ENCODE data around the gene SPAG16.
"Not testable (repeated sequence)": the region's sequence is repeated elsewhere in the genome, so short reads cannot be mapped to it uniquely, and the experiment has no call there.

SPAG16 gene

DNA sequence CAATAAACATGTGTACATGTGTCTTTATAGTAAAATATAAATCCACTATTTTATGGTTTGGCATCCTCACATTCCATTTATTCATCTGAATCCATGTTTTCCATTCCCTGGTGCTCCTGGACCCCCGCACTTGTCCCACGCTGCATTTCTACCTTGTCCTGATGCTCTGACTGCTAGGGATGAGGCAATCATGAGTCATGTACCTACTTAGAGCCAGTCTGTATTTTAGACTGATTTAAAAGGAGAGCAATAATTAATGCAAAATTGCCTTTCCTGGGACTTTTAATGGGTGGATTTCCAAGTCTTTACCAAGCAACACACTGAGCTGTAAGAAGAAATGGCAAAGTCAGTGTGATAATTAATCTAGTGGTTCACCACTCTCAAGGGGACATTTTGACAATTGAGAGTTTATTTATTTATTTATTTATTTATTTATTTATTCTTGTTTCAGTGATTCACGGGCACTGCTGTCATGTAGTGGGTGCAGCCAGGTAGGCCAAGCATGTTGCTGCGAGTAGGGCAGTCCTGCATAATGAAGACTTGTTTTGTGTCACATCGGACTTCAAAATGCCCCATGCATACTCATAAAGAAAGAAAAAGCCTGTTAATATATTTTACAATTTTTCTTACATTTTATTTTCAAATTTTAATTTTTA is 707.3 kb downstream of the SPAG16 start:
- DNase-seq (ENCODE audit: low read depth in 2 of 3, low spot score in 1 of 3): no peak

DNA sequence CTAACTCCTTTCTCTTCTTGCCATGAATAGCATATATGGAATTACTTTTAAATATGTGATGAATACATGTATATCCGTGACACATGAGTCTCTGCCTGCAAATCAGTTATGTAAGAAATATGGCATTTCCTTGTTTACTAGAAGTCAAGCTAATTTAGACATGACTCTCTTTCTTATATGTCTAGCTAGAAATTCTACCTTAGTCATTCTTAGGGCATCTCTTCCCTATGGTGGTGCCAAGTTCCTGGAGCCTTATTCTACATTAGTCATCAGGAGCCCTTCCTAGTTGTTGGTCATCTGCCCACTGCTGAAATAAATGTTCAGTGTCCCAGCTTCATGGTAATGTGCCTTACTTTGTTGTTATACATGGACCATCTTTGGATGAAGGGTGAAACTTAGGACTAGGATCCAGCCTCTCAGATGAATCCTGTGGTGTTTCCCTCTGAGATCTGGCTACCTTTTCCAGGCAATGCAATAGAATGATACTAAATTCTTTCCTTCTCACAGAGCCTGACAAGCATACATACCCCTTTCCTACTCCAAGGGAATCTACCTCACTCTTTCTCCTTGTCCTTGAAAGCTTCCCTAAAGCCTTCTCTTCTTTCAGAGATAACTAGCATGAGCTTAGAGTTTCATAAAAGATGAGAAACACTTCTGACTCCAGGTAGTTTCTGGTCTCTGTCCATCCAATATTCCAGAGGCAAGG is 711.3 kb downstream of the SPAG16 start:
- DNase-seq (ENCODE audit: low read depth in 2 of 3, low spot score in 1 of 3): no peak

DNA sequence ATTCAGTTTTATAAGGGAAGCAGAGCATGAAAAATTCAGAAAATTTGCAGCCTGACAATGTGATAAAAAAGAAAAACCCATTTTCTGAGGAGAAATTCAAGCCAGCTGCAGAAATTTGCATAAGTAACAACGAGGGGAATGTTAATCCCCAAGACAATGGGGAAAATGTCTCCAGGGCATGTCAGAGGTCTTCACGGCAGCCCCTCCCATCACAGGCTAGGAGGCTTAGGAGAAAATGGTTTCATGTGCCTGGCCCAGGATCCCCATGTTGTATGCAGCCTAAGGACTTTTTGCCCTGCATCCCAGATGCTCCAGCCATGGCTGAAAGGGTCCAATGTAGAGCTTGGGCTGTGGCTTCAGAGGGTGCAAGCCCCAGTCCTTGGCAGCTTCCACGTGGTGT is 714.7 kb downstream of the SPAG16 start:
- DNase-seq (ENCODE audit: low read depth in 2 of 3, low spot score in 1 of 3): not testable (repeated sequence)

DNA sequence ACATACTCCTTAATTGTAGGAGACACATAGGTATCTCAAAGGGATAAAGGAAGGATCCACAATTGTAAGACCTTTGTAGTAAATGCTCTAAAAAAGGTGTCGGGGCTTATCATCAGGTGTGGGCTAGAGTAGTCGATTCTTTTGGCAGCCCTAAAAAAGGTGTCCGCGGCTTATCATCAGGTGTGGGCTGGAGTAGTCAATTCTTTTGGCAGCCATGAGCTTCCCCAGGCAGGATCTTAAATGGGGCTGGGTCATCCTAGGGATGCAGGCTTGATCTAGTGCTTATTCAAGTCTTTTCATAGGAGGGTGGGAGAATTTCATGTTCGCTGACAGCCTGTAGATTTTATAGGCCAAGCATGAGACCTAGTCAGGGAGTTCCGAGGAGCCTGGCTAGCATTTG is 720.2 kb downstream of the SPAG16 start:
- no peak for DNase-seq (ENCODE audit: low read depth in 2 of 3, low spot score in 1 of 3)

DNA sequence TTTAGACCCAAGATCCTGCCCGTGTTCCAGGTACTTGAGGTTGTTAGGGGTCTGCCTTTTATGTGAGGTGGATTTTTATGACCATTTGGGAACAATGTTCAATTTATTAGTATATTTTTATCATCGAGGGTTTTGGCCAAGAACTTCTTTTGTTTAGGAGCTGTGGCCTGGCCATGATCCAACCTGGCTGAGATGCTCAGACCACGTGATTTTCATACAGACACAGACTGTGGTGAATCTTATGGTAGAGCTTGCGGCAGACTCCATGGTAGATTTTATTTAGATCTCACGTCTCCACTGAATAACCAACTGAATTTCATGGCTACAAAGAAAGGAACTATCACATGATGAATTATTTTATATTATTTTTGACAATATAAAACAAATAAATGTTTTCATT is 721.1 kb downstream of the SPAG16 start:
- no peak for DNase-seq (ENCODE audit: low read depth in 2 of 3, low spot score in 1 of 3)

DNA sequence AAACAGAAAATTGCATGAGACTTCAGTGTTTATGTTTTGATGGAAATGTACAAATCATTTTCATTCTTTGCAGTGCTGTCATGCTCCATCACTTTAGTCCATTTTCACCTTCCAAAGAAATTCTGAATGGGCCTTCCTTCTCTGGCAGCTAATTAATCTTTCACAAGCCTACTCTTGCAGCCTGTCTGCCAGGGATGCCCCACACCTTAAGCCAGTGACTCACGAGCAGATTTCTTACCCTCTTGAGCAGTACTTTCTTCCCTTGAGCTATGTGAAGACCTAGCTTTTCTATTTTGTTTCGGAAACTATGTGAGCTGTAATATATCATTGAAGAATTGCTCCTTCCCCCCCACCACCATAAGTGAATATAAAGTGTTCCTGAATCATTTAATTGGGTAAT is 722.3 kb downstream of the SPAG16 start:
- no peak for DNase-seq (ENCODE audit: low read depth in 2 of 3, low spot score in 1 of 3)

DNA sequence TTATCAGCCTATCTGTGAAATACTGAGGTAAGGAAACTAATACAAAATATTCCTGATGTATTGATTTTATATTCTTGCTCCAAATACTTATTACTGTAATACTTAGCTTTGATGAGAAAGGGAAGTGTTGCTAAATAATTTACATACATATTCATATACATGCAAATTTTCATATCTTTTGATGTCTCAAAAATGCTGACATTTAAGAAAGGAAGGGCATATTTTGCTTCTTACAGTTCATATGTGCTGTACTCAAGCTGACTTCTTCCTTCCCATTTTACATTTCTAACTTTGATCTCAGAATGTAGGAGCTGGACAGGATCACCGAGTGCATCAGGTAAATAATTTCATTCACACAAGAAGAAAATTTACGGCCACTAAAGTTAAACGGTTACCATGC is 727.4 kb downstream of the SPAG16 start:
- DNase-seq (ENCODE audit: low read depth in 2 of 3, low spot score in 1 of 3): no peak

DNA sequence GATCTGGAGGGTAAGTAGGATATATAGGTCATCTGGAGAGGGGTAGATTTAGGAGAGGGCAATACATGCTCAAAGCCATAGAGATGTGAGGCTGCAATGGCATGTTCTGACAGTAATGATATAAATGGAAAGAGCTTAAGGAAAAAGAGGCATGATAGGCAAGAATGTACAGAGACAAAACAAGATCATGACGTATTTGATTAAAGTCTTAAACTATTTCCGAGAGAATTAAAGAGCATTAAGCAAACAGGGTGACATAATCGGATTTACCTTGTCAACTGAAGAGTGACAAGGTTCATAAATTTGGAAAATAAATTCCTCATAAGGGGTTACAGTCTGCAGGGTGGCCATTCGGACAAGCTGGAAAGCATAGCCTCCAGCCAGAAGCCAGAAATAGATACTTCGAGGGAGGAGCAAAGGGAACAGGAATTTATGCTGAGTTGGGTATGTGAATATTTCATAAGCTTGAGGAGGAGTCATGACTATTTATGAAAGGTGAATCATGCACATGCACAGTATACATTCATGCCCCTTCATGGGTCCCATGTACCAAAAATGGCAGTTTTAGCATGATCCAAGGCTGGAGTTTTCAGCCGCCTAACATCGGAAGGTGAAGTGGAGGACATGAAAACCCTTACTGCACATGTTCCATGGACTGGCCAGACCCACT is 730.4 kb downstream of the SPAG16 start:
- no peak for DNase-seq (ENCODE audit: low read depth in 2 of 3, low spot score in 1 of 3)

DNA sequence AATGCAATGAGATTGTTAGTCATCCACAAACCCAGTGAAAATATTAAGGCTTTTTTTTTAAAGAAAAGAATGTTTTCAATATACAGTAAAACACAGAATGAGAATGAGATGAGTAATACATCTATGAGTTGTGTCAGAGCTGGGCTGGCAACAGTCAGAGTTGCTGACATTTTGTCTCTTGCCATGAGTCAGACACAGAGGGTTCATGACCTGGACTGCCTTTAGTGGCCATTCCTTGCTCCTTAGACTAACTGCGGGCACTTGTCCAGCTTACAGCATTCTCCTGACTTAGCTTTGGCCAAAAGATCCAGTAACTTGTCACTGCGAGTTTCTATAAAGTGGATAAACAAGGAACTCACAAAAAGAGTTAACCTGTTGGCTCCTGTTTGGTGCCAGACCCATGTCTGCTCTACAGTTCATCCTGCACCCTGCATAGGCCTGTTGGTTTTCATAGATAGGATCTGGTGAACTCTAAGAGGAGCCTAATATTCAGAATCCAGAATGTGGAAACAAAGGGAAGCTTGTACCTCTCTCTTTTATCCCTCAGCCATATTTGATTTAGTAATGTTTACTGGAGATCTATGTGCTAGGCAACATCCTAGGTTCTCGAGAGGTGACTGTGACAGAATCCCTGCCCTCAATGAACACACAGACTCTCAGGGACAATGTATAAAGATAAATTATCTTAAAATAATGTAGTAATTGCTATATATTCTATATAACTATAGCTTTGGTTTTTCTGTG is 735.1 kb downstream of the SPAG16 start:
- no peak for DNase-seq (ENCODE audit: low read depth in 2 of 3, low spot score in 1 of 3)

DNA sequence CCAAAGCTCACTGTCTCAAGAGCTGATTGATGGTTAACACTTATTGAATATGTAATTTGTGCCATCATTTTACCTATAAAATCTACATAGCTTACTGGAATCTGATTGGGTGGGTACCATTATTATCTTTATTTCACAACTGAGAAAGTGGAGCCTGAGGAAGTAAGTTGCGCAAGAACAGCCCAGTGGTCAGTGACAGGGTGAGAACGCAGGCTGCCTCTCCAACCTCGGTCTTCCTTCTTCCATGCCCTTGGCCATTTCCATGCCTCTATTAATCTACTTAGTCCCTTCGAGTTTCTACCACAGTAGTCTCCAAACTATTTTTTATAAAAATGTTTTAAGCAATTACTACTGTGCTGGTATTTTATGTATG is 735.7 kb downstream of the SPAG16 start:
- no peak for DNase-seq (ENCODE audit: low read depth in 2 of 3, low spot score in 1 of 3)

DNA sequence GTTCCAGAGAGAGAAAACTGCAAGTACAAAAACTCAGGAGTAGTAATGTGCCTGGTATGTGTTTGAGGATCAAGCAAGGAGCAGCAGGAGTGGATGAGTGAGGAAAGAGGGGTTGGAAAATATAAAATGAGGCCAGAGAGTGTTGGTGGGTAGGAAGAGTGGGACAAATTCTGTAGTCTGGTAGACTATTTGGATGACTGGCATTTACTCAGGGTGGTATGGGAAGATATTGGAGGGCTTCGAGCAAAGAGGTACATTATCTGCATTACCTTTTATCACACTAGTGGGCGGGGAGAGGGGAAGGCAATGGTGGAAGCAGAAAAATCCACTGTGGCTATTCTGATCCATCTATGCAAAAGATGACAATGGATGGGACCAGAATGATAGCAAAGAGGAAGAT is 744.9 kb downstream of the SPAG16 start:
- DNase-seq (ENCODE audit: low read depth in 2 of 3, low spot score in 1 of 3): no peak

DNA sequence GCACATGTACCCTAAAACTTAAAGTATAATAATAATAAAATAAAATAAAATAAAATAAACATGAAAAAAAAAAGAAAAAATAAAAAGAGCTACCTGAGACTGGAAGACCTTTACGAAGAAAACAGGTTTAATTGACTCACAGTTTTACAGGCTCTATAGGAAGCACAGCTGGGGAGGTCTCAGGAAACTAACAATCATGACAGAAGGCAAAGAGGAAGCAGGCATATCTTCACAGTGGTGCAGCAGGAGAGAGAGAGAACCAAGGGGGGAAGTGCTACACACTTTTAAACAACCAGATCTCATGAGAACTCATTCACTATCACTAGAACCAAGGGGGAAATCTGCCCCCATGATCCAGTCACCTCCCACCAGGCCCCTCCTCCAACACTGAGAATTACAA is 747.3 kb downstream of the SPAG16 start:
- no peak for DNase-seq (ENCODE audit: low read depth in 2 of 3, low spot score in 1 of 3)

DNA sequence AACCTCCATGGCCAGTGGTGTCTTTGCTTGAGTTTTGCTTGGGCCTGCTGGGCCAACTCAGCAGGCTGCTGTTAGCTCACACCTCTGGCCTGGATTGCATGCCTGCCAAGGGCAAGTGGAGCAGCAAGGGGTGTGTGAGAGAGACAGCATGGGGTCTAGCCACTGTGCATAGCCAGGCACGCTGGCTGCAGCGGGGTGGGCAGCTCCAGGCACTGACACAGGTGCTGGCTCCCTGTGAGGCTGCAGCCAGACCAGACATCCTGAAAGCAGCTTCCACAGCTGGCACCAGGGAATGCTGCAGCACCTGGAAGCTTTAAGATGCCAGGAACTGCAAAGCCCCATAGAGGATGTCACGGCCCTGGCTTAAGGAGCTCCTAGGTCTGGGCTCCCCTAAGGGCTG is 750.2 kb downstream of the SPAG16 start:
- no peak for DNase-seq (ENCODE audit: low read depth in 2 of 3, low spot score in 1 of 3)

DNA sequence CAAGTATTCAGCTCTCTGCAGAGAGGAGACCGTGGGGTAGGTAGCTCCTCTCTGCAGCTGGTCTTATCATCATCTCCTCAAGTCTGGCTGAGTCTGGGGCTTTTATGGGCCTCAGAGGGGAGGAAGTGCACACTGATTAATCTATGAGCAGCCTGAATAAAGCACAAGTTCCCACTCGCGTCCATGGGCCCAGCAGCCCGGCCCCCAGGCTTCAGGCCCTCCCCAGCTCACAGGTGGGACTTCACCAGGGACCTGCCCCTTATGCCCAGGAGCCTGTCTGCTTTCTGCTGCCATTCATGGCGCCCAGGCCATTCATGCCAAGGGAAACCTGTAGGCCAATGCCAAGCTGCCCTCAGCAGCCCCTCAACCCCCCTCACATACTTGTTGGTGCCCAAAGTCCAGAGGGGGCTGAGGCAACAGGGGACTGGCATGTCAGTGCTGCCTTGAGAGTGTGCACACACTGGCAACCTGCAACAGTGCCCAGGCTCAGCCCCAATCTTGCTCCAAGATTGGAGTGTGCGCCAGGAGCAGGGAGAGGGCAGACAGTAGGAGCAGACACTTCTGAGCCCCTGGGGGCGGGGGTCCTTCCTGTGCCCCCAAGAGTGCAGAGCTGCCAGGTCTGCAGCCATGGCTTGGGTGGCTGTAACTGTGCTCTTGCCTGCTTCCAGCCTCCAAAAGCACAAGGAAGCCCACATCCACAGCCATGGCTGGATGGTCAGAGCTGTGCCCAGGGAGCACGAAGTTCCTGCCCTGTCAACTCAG is 751.0 kb downstream of the SPAG16 start:
- DNase-seq (ENCODE audit: low read depth in 2 of 3, low spot score in 1 of 3): no peak

DNA sequence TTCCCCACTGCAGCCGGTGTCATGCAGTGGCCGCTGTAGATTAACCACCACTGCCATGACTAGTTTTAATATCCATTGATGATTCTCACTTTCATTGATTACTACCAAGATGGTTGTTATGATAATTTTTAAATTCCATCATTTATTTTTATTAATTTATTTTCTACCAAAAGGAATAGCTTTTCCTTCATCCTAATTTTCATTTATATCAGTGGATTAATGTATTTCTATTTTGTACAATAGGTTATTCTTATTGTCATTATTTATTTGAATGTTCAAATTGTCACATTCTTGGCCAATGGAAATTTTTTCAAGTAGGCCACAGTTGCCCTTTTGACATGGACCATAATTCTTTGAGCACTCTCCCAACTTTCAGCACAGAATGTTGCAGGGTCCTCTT is 751.7 kb downstream of the SPAG16 start:
- DNase-seq (ENCODE audit: low read depth in 2 of 3, low spot score in 1 of 3): no peak

DNA sequence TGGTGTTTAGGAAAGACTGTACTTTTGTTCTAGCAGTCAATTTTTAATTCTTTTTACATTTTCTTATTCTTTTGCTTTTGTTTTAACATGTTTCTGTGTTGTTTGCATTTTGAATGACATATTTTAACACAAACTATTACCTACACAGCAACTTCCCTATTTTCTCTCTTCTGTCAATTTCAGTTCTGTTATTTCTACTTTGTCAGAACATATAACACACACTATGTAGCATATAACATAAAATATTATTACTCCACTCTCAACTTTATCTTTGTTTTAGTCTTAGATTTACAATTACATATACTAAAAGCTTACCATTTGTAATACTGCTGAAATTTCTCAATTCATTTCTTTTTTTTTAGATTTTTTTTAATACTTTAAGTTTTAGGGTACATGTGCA is 753.9 kb downstream of the SPAG16 start:
- DNase-seq (ENCODE audit: low read depth in 2 of 3, low spot score in 1 of 3): no peak

DNA sequence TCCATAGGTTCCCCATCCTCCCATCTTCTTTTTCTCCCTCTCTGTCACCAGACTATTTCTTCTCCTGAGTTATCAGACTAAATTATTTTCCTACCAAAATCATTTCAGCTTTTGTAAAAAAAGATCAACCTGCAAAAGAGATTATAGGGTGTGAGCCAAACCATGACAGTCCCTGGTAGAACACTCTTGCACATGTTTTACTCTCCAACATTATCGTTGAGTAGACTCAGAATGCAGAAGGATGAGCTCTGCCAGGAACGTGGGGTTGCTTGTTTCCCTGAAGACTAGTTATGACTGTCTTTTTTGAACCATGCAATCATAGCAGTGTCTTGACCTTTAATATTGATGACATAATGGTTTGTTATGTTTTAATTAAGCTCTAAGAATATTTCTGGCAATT is 766.5 kb downstream of the SPAG16 start:
- no peak for DNase-seq (ENCODE audit: low read depth in 2 of 3, low spot score in 1 of 3)

DNA sequence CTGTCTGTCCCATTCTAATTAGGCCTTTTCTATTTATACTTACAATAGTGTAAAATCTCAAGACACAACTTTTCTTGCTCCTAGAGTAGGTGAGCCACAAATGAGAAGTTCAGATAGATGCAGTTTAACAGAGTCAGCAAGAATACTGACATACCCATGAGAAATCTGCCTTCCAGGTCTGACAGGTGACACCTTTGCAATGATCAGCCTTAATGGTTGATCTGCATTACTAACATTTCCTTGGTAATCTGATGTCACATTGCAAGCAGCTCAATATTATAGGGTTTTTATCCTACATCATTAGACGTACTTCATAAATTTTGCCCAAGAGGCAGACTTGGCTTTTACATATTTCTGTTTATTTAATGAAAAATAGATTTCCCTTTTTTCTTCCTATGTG is 767.3 kb downstream of the SPAG16 start:
- DNase-seq (ENCODE audit: low read depth in 2 of 3, low spot score in 1 of 3): no peak

DNA sequence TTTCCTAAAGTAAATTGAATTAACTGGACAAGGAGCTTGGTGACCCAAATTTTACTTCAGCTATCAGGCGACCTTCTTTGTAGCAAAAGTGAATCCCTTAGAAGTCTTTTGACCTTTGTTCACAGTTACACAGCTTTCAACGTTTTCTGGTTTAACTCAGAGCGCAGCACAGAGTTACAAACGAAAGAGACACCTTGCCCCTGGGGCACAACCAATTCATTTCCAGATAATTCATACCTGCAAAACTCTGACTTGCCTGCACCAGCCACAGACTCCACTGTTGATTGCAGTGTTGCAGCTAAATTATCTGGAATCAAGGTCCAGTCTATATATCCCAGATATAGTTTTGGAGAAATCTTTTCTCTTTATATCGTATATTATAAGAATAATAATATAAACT is 768.0 kb downstream of the SPAG16 start:
- no peak for DNase-seq (ENCODE audit: low read depth in 2 of 3, low spot score in 1 of 3)

DNA sequence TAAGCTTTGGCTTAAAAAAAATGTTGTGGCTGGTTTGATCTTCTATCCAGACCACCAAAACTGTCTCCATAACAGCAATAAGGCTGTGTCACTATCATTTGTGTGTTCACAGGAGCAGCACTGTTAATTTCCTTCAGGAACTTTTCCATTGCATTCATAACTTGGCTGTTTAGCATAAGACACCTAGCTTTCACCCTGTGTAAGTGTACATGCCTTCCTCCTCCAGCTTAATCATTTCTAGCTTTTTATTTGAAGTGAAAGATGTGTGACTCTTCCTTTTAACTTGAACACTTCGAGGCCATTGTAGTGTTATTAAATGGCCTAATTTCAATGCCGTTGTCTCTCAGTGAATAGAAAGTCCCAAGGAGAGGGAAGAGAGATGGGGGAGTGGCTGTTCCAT is 773.7 kb downstream of the SPAG16 start:
- DNase-seq (ENCODE audit: low read depth in 2 of 3, low spot score in 1 of 3): no peak

DNA sequence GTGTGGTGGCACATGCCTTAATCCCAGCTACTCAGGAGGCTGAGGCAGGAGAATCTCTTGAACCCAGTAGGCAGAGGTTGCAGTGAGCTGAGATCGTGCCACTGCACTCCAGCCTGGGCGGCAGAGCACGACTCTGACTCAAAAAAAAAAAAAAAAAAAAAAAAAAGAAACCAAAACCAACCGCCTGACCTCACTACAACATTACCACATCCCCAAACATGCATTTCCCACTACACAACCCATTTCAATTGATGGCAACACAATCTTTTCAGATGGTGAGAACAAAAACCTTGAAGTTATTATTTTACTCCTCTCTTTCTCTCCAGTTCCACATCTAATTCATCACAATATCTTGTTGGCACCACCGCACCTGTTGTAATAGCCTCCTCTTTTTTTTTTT is 778.0 kb downstream of the SPAG16 start:
- not testable (repeated sequence) for DNase-seq (ENCODE audit: low read depth in 2 of 3, low spot score in 1 of 3)

Measured in stimulated activated CD4-positive, alpha-beta T cell treated with anti-CD3 and anti-CD28 coated beads, Interleukin-12 subunit alpha, Interleukin-12 subunit beta, amount 100 ng/mL, for 48 hours (primary cell).